CD1c-positive myeloid dendritic cell (primary cell): Measurements from ENCODE around the gene NACA2.
"Not testable (repeated sequence)": the region's sequence is repeated elsewhere in the genome, so short reads cannot be mapped to it uniquely, and the experiment has no call there.

Source experiments
- DNase-seq: peaks from one replicate; pipeline ENCODE4 v3.0.0-alpha.2; 2016; ENCODE audit errors: extremely low spot score

NACA2 gene

GRCh38 chr17:61599608-61600007 is 8.6 kb upstream of the NACA2 start:
- DNase-seq, result no peak

- no peak for DNase-seq
Measured at GRCh38 chr17:61598014-61598413, 7.0 kb upstream of the NACA2 start.

- DNase-seq, result no peak
Measured at GRCh38 chr17:61597607-61598006, 6.6 kb upstream of the NACA2 start.

- no peak for DNase-seq
Measured at GRCh38 chr17:61595418-61596186, 4.6 kb upstream of the NACA2 start.

GRCh38 chr17:61594294-61594825 is 3.3 kb upstream of the NACA2 start:
- no peak for DNase-seq

GRCh38 chr17:61593426-61593825 is 2.4 kb upstream of the NACA2 start:
- DNase-seq, result peak; percentile 4

GRCh38 chr17:61591930-61592329 is 911 bp upstream of the NACA2 start:
- DNase-seq, result no peak

- no peak for DNase-seq
Measured at GRCh38 chr17:61589990-61590389, 1.0 kb downstream of the NACA2 start.

GRCh38 chr17:61587807-61588660 is 3.0 kb downstream of the NACA2 start:
- no peak for DNase-seq

GRCh38 chr17:61587242-61587641 is 3.8 kb downstream of the NACA2 start:
- no peak for DNase-seq

GRCh38 chr17:61586622-61587021 is 4.4 kb downstream of the NACA2 start:
- DNase-seq, result not testable (repeated sequence)

- no peak for DNase-seq
Measured at GRCh38 chr17:61586031-61586566, 4.9 kb downstream of the NACA2 start.

- DNase-seq, result no peak
Measured at GRCh38 chr17:61584866-61585265, 6.2 kb downstream of the NACA2 start.

- DNase-seq, result no peak
Measured at GRCh38 chr17:61584266-61584665, 6.8 kb downstream of the NACA2 start.

- DNase-seq, result no peak
Measured at GRCh38 chr17:61583660-61584264, 7.3 kb downstream of the NACA2 start.

- DNase-seq, result peak; percentile 11
Measured at GRCh38 chr17:61583242-61583641, 7.8 kb downstream of the NACA2 start.

GRCh38 chr17:61582593-61582992 is 8.4 kb downstream of the NACA2 start:
- no peak for DNase-seq

GRCh38 chr17:61581611-61582349 is 9.2 kb downstream of the NACA2 start:
- no peak for DNase-seq

- DNase-seq, result no peak
Measured at GRCh38 chr17:61580502-61580901, 10.5 kb downstream of the NACA2 start.

GRCh38 chr17:61579961-61580360 is 11.1 kb downstream of the NACA2 start:
- DNase-seq, result no peak

- no peak for DNase-seq
Measured at GRCh38 chr17:61579347-61579746, 11.7 kb downstream of the NACA2 start.
